ENCODE data around the gene UBASH3A.

UBASH3A gene

GRCh38 chr21:42495027-42495426, 91.3 kb downstream of the UBASH3A start:
- no peak for DNase-seq

GRCh38 chr21:42495765-42496119, 92.0 kb downstream of the UBASH3A start:
- no peak for DNase-seq

- peak; percentile 100 for DNase-seq
Measured at GRCh38 chr21:42496120-42496838, 92.6 kb downstream of the UBASH3A start, which contains the start of gene RSPH1. TSS of gene RSPH1 (minus strand) at chr21:42496224. CDS start at chr21:42496186, 38 bp downstream.

GRCh38 chr21:42496839-42497202, 93.1 kb downstream of the UBASH3A start:
- DNase-seq: no peak

All from stimulated activated CD4-positive, alpha-beta T cell treated with anti-CD3 and anti-CD28 coated beads, Interleukin-1b, Interleukin-23, amount 100 ng/mL, for 48 hours (primary cell).